C4-2B (cell line): ENCODE data around the gene GP5.

Source experiments
- CTCF ChIP-seq: fragments of 450-650 bp; conservative IDR thresholded peaks from 2 replicates; pipeline ENCODE4 v1.5.1; 2017; ENCODE audit warnings: mild to moderate bottlenecking
- ZFX ChIP-seq: fragments of 450-650 bp; IDR thresholded peaks from 2 replicates; pipeline ENCODE4 v1.6.1; 2017

- TF ChIP-seq CTCF: no peak
- no peak for TF ChIP-seq ZFX
Observed at GRCh38 chr3:194439881-194440550, 41.0 kb upstream of the GP5 start.
